A549 (cell line): Measurements from ENCODE around the gene PRG3.

Source experiments
- CTCF ChIP-seq: fragments of >200 bp; sonication (Bioruptor Twin); formaldehyde crosslinking; IDR thresholded peaks from 3 replicates; pipeline ENCODE4 v1.5.1; 2016
- HDAC2 ChIP-seq: fragments of 200-600 bp; sonication (generic); IDR thresholded peaks from 2 replicates; pipeline ENCODE4 v1.6.1; 2016
- REST ChIP-seq: fragments of 200-600 bp; sonication (generic); IDR thresholded peaks from 2 replicates; pipeline ENCODE4 v1.6.1; 2016; ENCODE audit warnings: antibody characterized with exemption, mild to moderate bottlenecking, moderate library complexity
- RFX5 ChIP-seq: fragments of 450-650 bp; IDR thresholded peaks from 2 replicates; pipeline ENCODE4 v1.7.1; 2014; ENCODE audit warnings: antibody characterized with exemption, mild to moderate bottlenecking, moderate library complexity
- TF ChIP-seq, protein P1 (sequence below): IDR thresholded peaks from 2 replicates; pipeline ENCODE4 v1.6.1; 2012
- TF ChIP-seq, protein P2 (sequence below): fragments of 150-350 bp; IDR thresholded peaks from 2 replicates; pipeline ENCODE4 v1.6.1; 2014; ENCODE audit warnings: low read depth, mild to moderate bottlenecking, low read length

DNA sequence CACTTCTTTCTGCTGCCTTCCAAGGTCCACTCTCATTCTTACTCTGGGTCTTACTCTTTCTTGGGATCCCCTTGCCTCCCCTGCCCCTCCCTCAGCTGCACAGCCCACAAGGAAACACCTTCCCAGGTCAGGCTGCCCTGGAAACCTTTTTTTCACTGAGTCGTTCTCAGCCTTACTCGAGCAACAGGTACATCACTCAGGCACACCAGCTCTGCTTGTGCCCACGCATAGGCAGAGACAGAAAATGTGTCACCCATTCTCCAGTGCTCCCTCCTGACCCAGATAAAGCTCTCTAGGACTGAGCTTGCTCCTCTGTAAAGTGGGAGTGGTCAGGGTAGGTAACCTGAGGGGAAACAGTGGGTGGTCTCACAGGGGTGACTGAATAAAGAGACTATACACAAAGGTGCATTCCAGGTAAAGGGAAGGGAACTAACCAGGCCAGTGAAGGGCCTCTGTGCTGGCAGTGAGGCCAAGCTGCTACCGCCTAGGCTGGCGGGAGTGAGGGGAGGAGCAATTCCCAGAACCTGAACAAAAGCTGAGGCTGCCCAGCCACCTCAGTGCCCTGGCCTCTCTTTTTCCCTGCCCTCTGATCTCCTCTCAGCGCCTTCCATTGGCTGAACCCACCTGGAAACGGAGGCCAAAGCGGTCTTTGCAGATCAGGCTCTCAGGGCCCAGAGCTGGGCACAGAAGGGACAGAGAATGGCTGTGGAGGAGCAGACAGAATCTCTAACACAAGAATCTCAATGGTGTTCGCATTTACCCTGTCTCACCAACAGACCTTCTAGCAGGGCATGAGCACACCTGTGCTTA lies 15.9 kb downstream of the PRG3 start:
- TF ChIP-seq CTCF: no peak
- TF ChIP-seq, protein P1, sequence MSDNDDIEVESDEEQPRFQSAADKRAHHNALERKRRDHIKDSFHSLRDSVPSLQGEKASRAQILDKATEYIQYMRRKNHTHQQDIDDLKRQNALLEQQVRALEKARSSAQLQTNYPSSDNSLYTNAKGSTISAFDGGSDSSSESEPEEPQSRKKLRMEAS: no peak
- TF ChIP-seq, protein P2, sequence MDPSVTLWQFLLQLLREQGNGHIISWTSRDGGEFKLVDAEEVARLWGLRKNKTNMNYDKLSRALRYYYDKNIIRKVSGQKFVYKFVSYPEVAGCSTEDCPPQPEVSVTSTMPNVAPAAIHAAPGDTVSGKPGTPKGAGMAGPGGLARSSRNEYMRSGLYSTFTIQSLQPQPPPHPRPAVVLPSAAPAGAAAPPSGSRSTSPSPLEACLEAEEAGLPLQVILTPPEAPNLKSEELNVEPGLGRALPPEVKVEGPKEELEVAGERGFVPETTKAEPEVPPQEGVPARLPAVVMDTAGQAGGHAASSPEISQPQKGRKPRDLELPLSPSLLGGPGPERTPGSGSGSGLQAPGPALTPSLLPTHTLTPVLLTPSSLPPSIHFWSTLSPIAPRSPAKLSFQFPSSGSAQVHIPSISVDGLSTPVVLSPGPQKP: no peak
- TF ChIP-seq REST: no peak
- TF ChIP-seq HDAC2: no peak
- no peak for TF ChIP-seq RFX5
